ENCODE results near the gene CYP26C1.
"Not testable (repeated sequence)": the region's sequence is repeated elsewhere in the genome, so short reads cannot be mapped to it uniquely, and the experiment has no call there.

Gene CYP26C1

DNA sequence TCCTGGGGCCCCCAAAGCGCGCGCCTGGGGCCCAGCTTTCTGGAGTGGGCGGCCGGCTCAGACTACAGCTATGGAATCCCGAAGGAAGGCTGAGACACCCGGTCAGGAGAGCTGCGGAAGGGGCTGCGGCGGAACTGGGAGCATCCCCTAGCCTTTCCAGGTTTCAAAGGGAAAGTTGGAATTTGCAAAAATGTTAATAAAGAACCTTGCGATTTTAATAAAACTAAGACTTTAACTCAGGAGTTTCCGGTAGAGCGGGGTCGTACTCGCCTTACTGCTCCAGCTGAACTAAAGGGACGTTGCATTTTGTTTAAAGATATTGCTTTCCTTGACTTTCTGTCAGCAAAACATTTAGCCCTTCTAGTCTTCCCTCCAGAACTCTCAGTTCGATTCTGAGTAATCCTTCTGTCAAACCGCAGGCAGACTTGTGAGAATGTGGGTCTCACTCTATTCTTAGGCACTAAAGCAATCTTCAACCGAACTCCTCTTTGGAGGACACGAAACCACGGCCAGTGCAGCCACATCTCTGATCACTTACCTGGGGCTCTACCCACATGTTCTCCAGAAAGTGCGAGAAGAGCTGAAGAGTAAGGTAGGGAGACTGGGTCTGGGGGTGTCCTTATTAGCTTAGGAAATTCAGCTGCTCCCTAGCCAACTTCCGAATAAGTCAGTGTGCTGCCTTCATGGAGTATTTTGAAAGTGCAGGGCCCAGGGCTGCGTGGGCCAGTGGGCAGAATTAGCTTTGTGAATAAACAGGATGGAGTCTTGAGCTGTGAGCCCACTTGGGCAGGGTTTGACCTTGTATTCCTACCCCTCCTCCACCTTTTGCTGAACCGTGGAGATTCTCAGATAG lies 15.0 kb downstream of the CYP26C1 start:
- DNase-seq: no peak

DNA sequence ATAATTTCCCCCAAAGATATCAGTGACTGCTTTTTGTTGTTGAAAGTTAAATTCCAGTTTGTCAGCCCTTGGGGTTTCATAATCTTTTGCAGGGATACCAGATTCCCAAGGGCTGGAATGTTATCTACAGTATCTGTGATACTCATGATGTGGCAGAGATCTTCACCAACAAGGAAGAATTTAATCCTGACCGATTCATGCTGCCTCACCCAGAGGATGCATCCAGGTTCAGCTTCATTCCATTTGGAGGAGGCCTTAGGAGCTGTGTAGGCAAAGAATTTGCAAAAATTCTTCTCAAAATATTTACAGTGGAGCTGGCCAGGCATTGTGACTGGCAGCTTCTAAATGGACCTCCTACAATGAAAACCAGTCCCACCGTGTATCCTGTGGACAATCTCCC lies 16.3 kb downstream of the CYP26C1 start:
- no peak for DNase-seq

DNA sequence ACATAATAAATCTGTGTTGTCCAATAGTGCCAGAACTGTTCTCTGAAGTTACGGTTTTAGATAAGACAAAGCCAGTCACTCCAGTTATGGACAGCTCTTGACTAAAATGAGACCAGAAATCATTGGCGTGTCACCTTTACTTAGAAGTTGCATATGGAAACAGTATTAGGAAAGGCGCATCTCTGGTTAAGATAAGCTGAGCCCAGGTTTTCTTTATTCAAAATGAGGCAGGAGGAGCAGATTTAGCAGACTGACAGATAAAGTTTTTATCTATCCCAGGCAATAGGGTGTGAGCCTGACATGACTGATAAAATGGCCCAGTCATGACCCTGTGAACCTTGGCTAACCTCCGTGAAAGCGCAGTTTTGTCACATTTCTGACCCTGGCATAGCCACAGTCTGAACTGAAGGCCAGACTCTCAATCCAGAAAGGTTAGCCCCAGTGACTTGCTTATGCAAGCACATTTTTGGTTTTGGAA lies 17.3 kb downstream of the CYP26C1 start:
- no peak for DNase-seq

DNA sequence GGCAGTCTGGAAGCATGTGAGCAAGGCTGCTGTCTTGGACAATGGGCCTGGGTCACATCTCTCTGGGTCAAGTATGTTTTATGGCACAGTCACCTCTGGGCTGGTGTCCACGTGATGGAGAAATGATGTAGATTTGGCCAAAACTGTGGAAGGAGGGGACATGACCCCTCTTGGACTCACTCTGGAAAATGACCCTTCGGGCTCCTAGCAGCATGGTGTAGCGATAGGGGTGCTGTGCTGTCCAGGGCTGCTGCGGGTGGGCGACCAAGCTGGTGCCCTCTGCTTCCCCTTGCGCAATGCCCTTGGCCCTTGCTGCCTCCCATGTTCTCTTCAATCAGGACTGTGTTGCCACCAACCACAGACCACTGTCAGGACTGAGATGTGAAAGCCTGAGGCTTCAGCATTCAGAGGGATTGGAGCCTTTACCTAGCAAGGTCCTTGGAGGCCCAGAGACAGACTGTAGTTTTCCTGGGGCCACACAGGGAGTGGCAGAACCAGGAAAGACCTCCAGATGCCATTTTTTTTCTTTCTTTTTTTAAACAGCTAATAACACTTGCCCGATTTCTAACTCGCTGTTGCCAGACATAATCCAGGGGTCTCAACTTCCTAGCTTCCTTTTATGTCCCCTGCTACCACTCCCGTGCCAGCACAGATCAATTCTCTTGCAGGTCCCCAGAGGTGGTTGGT lies 19.2 kb downstream of the CYP26C1 start:
- DNase-seq: no peak

DNA sequence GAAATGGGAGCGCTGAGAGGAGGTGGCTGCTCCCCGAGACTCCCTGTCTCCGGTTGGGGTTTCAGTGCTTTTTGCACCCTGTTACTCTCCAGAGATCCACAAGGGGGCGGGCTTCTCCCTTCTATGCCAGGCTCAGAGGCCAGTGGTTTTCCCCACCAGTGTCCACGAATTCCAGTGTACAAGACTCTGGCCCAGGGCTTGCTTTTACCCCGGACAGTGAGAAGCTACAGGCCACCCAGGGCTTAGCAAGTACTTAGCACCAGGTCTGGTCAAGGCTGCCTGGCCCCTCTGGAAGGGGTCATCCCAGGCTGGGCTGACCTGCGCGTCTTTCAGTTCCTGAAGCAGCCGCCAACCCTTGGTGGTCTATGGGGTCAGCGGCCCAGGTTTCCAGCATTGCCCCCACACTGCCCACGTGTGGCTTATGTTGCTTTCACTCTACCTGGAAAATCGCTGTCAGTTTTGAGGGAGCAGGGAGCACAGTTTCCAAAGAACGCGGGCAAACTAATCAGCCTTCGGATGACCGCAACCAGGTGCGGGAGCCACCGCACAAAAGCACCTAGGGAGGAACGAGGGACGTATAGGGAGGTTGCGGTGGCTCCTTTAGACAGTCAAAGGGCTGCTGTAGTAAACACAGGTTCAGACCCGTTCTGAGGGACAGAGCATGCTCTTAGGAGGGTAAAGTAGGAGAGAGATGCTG lies 19.9 kb downstream of the CYP26C1 start:
- peak in 30 of 56 donors; percentile 5 to 66 (median 26) for DNase-seq

GRCh38 chr10:93081318-93081717 lies 20.7 kb downstream of the CYP26C1 start:
- no peak for DNase-seq

- DNase-seq: no peak
Measured at GRCh38 chr10:93081834-93082233, 21.2 kb downstream of the CYP26C1 start.

DNA sequence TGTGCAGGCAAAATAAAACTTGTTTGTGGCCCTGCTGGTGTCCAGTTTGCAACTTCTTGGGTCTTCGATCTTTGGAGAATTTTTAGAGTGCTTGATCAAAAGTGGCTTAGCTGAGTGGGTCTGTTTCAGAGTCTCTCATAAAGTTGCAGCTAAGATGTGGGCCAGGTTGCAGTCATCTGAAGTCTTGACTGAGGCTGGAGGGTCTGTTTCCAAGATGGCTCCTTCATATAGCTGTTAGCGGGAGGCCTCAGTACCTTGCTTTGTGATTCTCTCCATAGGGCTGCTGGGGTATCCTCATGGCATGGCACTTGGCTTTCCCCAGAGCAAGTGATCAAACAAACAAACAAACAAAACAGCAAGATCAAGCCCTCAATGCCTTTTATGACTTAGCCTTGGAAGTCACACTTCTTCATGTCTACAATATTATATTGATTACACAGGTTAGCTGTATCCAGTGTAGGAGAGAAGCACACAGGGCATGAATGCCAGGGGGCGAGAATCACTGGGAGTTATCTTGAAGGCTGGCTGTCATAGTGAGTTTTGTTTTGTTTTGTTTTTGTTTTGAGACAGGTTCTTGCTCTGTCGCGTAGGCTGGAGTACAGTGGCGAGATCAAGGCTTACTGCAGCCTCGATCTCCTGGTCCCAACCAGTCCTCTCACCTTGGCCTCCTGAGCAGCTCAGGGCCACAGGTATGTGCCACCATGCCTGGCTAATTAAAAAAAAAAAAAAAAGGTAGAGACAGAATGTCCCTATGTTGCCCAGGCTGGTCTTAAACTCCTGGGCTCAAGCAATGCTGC lies 23.3 kb downstream of the CYP26C1 start:
- DNase-seq: no peak

- no peak for DNase-seq
Measured at GRCh38 chr10:93085272-93085859, 24.8 kb downstream of the CYP26C1 start.

DNA sequence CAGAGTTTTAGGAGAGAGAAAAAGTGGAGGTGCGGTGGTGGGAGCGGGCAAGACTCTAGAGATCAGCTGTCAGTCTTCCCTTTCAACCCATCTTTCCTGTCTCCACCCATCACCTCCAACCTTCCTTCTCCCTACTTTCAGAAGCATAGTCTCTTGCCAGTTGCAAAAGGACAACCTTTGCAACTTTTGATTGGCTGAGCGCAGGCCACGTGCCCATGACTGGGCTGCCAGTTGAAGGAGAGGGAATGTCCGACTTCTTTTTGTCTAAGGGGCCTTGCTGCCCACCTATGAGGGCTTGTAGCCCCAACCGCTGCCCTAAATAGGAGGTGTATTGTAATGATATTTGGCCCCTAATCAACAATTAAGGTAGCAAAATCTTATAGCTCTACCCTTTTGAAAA lies 25.7 kb downstream of the CYP26C1 start:
- no peak for DNase-seq

DNA sequence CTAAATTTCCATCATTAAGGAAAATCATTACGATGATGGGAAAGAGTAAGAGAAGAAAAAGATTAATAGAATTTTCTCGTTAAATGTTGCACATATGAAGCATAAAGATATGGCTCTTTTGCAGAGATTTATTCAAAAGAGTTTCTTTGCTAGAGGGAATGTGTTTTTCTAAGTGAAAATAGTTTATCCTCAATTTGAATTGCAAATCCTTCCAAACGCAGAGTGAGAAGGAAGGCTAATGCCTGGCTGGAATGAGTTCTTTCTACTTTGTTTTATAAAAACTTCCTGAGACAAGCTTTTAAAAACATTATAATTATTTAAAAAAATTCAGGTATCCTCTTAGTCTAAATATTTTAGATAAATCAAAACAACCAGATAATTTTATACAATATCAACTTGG lies 27.2 kb downstream of the CYP26C1 start:
- DNase-seq: no peak

DNA sequence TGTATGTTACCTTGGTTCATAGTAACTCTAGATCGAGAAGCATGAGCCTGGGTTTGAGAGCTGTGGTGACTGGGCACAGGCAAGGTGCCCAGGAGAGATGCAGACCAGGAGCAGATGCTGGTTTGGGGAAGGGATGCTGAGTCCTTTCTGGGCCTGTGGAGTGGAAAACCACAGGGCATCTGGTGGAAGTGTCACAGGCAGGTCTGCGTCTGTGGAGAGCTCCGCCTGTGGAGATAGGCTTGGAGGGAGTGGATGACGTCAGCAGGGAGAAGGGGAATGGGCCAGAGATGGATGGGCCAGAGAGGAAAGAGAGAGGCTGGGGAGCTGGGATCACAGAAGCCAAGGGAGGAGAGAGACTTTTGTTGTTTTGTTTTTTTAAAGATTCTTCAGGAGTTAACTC lies 27.9 kb downstream of the CYP26C1 start:
- no peak for DNase-seq

DNA sequence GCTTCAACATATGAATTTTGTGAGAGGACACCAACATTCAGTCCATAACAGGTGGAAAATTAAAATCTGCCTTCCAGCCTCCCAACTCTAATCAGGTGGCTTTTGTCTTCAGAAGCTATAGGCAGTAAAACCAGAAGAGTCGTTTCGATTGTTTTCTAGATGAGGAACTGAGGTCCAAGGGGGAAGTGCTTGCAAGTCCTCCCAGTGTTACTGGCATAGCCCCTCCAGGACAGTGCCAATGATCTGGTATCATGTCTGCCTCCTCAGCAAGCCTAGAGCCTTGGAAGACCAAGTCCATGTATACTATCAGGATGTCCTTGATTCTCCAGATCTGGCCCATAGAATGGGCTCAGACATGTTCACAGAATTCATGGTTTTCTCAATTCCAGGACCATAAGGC lies 30.0 kb downstream of the CYP26C1 start:
- DNase-seq: no peak

DNA sequence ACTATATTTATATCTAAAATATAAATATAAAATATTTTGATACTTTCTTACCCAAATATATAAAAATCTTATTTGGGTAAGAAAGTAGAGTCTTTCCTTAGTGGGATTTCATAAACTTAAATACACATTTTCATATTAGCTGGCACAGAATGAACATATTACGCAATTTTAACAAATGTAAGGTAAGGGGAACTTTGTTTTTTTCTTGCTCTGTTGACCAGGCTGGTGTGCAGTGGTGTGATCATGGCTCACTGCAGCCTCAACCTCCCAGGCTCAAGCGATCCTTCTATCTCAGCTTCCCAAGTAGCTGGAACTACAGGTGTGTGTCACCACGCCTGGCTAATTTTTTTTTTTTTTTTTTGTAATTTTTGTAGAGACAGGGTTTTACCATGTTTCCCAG lies 31.4 kb downstream of the CYP26C1 start:
- DNase-seq: no peak

- no peak for DNase-seq
Measured at GRCh38 chr10:93095225-93095624, 34.6 kb downstream of the CYP26C1 start.

GRCh38 chr10:93096901-93097300 lies 36.3 kb downstream of the CYP26C1 start:
- no peak for DNase-seq

- no peak for DNase-seq
Measured at GRCh38 chr10:93097386-93097785, 36.8 kb downstream of the CYP26C1 start.

GRCh38 chr10:93098816-93099215 lies 38.2 kb downstream of the CYP26C1 start:
- no peak for DNase-seq

- DNase-seq: no peak
Measured at GRCh38 chr10:93099670-93100069, 39.1 kb downstream of the CYP26C1 start.

GRCh38 chr10:93101148-93101547 lies 40.5 kb downstream of the CYP26C1 start:
- not testable (repeated sequence) for DNase-seq

DNA sequence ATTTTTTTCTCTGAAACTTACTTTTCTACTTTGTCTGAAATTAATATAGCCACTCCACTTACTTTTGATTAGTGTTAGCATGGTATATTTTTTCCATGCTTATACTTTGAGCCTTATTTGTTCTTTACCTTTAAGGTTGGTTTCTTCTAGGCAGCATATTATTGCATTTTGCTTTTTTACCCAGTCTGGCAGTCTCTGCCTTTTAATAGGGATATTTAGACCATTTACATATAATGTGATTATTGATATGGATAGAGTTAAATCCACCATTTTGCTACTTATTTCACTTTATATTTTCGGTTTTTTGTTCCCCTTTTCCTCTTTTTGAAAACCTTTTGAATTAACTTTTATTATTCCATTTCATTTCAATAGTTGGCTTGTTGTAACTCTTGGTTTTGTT lies 43.4 kb downstream of the CYP26C1 start:
- DNase-seq: no peak

Data from amygdala (tissue), 56 donors.